NOMO-1 treated with DMSO at 0.1 percent for 48 hours (cell line): ENCODE data around the gene SEC23A.
A peak's percentile ranks its signal among the peaks of the same experiment; 100 is the strongest.
"Not testable (repeated sequence)": the region's sequence is repeated elsewhere in the genome, so short reads cannot be mapped to it uniquely, and the experiment has no call there.

ENCODE experiments used
- DNase-seq: peaks from one replicate; lab custom pipeline; 2025; ENCODE audit not compliant: unreplicated experiment; lab: John Stamatoyannopoulos, UW

Gene SEC23A

DNA sequence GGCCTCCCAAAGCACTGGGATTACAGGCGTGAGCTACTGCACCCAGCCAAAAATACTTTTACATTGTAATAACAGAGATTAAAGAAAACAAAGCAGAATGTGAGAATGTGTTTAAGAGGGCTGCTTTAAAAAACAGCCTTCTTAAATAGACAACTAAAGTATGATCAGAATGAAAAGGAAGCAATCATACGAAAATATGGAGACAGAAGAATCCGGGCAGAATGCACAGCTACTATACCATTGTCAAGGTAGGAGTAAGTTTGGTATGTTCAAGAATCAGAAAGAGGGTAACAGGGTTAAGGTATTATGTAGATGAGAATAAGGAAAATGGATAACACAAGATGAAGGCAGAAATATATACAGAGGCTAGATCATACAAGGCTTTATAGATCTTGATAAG is 8.5 kb downstream of the SEC23A start:
- DNase-seq, result no peak

DNA sequence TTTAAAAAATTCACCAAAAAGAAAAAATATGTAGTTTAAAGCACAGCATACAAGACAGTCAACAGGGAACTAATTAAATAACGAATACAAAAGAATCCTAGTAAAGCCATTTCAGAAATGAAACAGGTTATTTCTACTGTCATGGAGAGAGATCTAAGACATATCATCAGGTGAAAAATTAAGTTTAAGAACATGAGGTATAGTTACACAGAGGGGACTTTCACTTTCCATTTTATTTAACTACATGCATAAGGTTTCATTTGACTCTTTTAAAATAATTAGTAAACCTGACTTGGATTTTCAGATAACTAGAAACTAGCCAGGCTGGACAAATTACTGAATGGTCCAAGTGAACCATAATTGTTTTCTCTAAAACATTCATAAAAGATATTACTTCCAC is 11.3 kb downstream of the SEC23A start:
- DNase-seq, result no peak

DNA sequence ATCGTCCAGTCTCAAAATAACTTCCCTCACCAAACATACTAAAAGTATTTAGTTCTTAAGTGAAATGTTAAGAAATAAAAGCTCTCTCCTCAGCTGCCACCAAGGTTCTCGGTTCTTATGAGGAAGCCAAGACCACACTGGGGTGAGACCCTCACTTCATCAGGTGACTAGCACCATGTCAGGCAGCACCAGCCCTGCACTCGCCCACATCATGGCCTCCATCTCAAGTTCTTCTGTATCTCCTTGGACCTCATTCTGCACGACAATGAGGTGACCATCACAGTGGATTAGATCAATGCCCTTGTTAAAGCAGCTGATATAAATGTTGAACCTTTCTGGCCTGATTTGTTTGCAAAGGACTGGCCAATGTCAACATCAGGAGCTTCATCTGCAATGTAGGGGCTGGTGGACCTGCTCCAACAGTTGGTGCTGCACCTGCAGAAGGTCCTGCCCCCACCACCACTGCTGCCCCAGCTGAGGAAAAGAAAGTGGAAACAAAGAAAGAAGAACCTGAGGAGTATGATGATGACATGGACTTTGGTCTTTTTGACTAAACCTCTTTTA is 12.4 kb downstream of the SEC23A start:
- DNase-seq, result no peak

DNA sequence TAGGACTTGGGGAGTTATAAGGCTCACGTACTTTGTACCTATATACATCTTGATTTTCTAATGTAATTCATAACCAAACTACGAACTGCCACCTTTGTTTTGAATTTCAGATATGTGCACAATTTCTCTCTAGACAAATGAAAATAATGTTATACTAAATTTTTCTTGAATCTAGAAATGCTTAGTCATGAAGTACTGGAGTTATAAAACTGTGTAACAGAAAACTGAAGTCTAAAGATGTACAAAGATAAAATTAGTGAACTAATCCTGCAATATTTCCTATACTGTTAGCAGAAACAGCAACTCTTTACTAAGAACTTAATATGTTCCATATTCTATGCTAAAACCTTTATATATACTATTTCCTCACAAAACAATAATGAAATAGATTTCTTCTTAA is 15.5 kb downstream of the SEC23A start:
- DNase-seq, result no peak

DNA sequence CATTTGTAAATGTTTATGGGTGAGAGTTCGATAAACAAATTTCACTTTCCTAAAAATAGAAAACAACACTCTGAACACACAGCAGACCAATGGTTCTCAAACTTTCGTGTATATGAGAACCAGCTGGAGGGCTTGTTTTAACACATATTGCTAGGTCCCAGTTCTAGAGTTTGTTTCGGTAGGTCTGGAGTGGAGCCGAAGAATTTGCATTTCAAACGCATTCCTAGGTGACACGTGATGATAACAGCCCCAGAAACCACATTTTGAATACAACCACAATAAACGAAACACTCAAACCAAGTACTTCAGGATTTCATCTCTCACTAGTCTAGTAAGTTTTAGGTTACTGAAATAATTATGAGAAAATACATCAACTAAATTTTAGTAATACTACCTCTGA is 17.1 kb downstream of the SEC23A start:
- DNase-seq, result no peak

DNA sequence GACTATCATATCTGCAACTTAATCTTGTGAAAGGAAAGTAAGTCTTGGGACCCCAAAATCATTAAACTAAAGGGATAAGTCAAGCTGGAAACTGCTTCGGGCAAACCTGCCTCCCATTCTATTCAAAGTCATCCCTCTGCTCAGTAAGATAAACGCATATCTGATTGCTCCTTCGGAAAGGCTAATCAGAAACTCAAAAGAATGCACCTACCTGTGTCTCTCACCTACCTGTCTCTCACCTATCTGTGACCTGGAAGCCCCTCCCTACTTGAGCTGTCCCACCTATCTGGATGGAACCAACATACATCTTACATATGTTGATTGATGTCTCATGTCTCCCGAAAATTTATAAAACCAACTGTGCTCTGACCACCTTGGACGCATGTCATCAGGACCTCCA is 19.9 kb downstream of the SEC23A start:
- no peak for DNase-seq

DNA sequence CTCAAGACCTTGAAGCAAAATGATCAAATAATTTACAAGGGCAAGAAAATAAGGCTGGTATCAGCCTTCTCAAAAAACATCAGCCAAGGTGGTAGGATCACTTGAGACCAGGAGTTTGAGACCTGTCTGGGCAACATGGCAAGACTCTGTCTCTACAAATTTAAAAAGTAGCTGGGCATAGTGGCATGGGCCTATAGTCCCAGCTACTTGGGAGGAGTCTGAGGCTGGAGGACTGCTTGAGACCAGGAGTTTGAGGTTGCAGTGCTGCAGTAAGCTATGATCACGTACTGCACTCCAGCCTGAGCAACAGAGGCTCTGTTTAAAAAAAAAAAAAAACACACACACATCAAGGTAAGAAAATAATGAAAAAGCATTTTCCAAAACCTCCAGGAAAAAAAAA is 22.1 kb downstream of the SEC23A start:
- DNase-seq, result no peak

DNA sequence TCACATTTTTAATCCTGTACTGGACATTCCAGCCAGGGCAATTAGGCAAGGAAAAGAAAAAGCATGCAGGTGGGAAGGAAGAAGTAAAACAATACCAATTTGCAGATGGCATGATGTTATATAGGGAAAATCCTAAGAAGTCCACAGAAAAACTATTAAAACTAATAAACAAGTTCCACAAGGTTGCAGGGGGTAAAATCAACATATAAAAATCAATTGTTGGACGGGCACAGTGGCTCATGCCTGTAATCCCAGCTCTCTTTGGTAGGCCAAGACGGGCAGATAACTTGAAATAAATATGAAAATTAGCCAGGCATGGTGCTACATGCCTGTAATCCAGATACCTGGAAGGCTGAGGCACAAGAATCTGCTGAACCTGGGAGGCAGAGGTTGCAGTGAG is 31.9 kb downstream of the SEC23A start:
- DNase-seq, result no peak

DNA sequence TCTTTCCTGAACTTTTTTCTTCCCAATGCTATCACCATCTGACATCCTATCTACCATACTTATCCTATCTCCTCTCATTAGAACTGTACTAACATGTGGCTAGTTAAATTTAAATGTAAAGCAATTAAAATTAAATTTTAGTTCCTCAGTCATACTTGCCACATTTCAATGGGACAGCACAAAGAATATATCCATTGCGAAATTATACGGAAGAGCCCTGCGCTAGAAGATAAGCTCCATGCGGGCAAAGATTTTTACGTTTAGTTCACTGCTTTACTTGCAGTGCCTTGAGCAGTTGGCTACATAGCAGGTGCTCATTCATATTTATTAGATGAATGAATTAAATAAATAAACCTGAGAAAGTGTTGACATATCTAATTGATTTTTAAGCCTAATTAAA is 33.1 kb downstream of the SEC23A start:
- no peak for DNase-seq

DNA sequence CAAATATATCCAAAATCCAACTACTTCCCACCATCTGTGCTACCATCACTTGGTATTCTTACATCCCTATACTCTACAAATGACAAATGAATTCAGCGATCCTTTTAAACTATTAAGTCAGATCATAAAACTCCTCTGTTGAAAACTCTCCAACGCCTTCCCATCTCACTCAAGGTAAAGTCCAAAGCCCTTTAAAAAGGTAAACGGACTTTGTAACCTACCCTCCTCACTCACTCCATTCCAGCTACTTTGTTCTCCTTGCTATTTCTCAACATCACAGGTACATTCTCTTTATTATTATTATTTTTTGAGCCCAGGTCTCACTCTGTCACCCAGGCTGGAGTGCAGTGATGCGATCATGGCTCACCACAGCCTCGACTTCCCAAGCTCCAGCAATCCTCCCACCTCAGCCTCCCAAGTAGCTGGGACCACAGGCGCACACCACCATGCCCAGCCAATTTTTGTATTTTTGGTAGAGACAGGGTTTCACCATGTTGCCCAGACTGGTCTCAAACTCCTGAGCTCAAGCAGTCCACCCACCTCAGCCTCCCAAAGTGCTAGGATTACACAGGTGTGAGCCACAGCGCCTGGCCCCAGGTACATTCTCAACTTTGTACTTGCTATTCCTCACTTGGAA is 33.7 kb downstream of the SEC23A start:
- DNase-seq, result not testable (repeated sequence)

DNA sequence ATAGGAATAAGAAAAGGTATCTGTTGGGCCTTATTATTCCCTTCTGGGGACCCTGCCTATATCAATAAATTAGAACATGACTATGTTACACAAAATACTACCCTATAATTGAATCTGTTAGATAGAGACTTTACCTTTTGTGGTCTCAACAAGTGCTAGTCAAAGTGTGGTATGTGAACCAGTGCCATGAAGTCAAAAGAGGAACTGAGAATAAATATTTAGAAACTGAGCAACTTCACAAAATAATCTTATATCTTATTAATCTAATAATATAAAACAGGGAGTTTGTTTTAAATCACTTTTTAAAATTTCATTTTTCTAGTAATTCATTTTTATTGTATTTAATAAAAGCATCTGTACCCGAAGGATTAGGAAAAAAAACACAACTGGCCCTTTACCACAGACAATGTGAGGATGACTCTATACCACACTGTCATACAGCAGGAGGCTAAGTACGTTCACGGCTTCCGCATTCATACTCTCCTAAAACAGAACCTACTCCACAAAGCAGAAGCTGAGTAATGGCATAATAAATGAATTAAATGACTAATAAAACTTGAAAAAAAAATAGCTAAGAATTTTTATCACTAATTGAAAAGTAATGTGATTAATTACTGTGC is 42.1 kb downstream of the SEC23A start:
- peak; percentile 71 for DNase-seq

DNA sequence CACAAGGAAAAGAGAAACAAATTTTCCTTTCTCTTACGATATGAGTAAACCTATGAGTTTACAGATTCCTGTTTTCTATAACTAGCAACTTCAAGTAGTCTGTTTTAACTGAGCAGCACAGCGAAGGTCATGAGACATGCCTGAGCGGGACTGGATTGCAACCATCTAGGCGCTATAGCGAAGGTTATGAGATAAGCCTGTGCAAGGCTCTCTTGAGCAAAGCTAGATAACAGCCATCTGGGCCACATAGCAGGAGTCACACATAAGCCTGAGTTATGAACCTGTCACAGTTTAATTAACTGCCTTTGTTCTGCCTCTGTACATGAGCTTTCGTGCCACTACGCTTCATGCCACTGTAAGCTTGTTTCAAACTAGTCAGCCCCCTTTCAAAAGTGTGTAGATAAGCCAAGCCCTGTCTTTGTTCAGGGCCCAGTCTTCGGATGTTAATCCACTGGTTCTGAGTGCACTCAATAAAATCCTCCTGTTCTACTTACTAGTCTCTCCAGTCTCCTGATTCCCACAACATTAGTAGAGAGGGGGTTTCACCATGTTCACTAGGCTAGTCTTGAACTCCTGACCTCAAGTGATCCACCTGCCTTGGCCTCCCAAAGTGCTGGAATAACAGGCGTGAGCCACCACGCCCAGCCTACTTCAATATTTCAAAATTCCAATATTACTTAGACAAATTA is 47.1 kb downstream of the SEC23A start:
- no peak for DNase-seq

DNA sequence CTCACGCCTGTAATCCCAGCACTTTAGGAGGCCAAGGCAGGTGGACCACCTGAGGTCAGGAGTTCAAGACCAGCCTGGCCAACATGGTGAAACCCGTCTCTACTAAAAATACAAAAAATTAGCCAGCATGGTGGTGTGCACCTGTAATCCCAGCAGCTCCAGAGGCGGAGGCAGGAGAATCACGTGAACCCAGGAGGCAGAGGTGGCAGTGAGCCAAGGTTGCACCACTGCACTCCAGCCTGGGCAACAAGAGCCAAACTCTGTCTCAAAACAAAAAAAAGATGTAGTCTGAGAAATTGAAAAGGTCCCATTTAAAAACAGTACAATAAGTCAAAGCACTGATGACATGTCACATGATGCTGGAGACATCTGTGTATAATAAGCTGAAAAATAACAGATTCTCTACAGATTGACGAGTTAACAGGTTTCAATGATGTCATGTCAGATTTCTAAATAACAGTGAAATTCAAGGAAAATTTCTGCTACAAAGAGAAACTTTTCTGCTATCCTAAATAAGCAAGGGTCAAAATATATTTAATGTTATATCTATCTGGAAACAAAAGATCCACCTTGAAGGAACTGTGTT is 50.1 kb downstream of the SEC23A start:
- DNase-seq, result not testable (repeated sequence)

DNA sequence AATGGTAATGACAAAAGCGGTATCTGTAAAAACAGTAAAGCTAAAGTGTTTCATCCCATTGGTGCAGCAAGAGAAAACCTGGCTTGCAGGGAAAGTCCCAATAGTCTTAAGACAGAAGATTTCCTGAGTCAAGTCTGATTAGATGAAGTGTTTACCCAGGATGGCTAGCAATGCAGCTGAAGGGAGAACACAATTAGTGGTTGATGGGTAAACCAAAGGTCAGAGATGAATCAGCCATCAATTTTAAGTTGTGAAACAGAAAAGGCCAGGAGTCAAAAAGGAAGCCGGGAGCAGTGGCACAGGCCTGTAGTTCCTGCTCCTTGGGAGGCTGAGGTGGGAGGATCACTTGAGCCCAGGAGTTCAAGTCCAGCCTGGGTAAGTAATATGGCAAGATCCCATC is 52.6 kb downstream of the SEC23A start:
- peak; percentile 61 for DNase-seq

DNA sequence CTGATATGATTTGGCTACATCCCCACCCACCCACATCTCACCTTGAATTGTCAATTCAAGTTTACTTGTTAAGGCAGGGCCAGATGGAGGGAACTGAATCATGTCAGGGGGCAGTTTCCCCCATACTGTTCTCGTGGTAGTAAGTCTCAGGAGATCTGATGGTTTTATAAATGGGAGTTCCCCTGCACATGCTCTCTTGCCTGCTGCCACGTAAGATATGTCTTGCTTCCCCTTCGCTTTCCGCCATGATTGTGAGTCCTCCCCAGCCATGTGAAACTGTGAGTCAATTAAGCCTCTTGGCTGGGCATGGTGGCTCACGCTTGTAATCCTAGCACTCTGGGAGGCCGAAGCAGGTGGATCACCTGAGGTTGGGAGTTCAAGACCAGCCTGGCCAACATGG is 57.1 kb downstream of the SEC23A start:
- not testable (repeated sequence) for DNase-seq

DNA sequence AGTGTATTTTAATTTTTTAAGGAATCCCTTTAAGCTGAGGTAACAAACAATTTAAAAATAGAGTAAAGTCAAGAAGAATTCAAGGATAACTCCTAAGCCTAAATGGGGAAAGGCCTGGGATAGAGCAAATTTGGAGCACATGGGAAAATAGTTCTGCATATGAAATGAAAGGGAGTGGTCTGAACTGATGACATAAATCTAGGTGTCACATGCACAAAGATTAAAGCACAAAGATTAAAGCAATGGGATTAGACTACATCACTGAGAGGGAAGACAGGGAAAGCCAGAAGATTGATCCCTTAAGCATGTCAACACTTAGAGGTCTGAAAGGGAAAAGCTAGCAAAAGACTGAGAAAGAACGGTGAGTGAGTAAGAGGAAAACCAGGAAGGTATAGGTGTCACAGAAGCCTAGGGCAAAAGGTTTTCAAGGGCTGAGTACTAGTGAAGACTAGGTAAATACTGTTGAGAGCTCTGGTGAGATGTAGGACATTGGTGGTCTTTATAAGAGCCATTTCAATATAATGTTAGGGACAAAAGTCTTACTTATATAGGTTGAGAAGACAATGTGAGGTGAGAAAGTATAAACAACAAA is 59.6 kb downstream of the SEC23A start:
- no peak for DNase-seq

DNA sequence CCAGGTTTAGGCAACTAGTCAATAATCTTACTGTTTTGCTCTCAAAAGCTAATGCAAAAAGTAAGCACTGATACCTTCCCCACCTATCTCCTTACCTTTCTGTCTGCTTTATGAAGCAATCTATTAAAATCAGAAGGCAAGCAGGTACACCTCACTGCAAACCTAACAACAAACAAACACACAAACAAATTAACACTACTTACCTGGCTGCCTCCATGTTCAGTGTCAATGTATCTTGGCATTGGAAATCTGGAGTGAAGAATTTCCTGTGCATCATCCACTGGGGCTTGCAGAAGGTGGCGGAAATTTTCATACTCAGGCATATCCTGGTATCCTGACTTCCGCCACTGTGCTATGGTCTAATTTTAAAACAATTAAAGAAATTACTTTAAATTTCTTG is 62.5 kb downstream of the SEC23A start:
- DNase-seq, result no peak

DNA sequence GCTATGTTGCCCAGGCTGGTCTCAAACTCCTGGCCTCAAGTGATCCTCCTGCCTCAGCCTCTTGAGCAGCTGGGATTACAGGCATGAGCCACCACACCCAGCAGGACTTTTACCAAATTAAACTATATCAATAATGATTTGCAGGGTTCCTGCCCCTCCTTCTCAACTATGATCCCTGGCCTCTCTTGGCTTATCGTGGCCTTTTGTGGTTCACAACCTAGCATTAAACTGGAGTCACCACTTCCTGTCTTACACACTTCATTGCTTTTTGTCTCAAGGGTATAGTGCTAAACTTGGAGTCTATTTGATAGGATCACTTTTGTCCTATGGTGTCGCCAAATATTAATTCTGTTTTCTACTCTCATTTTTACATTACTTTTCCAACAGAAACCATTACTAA is 64.5 kb downstream of the SEC23A start:
- DNase-seq, result no peak

DNA sequence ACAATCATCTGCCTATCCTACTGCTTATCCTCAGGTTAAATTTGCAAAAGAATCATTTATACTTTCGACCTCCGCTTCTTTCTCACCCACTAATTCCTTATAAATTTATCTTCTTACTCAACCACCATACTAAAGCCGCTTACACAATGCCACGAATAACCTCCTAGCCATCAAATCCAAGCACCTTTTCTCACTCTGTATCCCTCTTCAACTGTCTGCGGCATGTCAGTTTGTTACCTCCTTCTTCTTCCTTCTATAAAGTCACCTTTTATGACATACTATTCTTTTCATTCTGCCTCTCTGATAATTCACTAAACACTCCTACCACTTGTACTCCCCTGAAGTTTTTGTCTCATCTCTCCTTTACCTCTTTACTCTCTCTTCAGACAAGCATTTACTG is 66.3 kb downstream of the SEC23A start:
- DNase-seq, result no peak

DNA sequence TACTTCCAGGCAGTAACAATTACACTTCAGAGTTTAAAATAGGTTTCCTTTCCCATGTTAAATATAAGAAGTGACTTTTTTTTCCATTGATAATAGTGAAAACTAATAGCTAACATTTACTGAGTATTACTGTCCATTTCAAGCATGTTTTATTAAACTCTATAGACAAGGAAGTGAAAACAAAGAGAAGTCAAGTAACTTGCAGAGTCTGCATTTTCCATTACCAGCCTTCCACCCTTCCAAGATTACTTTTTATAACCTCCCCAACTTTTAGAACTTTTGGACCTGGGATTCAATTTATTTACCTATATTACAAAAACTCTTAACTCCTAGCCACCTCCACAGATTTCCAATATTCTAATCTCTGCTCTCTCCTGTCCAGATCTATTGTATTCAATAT is 67.7 kb downstream of the SEC23A start:
- no peak for DNase-seq

DNA sequence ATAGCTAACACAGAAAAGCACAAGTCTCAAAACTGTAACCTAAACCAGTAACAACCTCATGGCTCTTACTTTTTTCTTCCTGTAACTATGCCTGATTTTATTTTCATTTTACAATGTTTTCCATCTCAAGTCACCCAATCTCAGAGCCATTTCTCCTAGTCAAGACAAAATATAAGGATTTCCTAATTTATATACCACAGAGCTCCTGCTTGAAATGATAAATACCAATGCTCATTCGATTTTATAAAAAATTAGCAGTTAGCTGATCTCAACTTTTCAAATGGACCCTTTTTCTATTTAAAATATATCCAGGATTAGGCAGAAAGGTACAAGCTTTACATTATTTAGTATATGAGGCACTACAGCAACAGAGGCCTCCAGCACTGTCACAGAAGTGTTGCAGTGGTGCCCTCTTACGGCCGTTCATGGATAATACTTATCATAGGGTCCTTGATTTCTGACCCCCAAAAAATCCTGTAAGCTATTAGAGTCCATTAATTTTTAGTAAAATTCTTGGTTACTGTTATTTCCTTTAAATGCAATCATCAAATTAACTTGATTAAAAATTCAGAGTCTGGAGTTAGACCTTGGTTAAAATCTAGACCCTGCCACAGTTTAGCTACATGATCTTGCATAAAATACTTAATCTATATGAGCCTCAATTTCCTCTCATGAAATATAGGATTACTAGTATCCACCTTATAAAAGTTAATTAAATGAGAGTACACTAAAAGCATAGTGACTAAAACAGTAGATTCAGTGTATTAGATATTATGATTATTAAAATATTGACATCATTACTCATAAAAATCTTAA is 68.3 kb downstream of the SEC23A start:
- DNase-seq, result no peak
